Activated CD4-positive, alpha-beta memory T cell treated with anti-CD3 and anti-CD28 coated beads for 36 hours (primary cell): Measurements from ENCODE around the gene EPN1. TPM values are rescaled to one million over a fixed set of nuclear protein-coding genes. Genes with fewer than 3 reads are reported as not detected.

Experiments
- CTCF ChIA-PET: fragments of 350-600 bp; sonication (Branson Sonifier 250); formaldehyde crosslinking; loops from one replicate; lab custom pipeline; 2021; ENCODE audit warnings: antibody characterized with exemption, inconsistent platforms; lab: Charles Lee
- POLR2A ChIA-PET: fragments of 350-600 bp; sonication (Branson Sonifier 250); formaldehyde crosslinking; loops from one replicate; lab custom pipeline; 2021; ENCODE audit warnings: antibody characterized with exemption; lab: Charles Lee
- DNase-seq: peaks from one replicate; pipeline ENCODE4 v3.0.0-alpha.2; 2020
- H3K27ac Mint-ChIP-seq: one replicate; pipeline ENCODE4 v1.8.0; 2021; ENCODE audit warnings: mixed read lengths
- H3K27me3 Mint-ChIP-seq: one replicate; pipeline ENCODE4 v1.8.0; 2021; ENCODE audit warnings: mixed read lengths
- H3K36me3 Mint-ChIP-seq: one replicate; pipeline ENCODE4 v1.8.0; 2021; ENCODE audit warnings: mixed read lengths
- H3K4me1 Mint-ChIP-seq: one replicate; pipeline ENCODE4 v1.8.0; 2021; ENCODE audit warnings: low read depth, mixed read lengths
- H3K4me3 Mint-ChIP-seq: one replicate; pipeline ENCODE4 v1.8.0; 2021; ENCODE audit warnings: mild to moderate bottlenecking, mixed read lengths
- H3K9me3 Mint-ChIP-seq: one replicate; pipeline ENCODE4 v1.8.0; 2021; ENCODE audit warnings: mixed read lengths
- intact Hi-C: fragments of 100-400 bp; cut with micrococcal nuclease; formaldehyde crosslinking; loops from one replicate; pipeline ENCODE4 v1.15.1; 2023
- total RNA-seq, 2 experiments: library from RNA; stranded (reverse); gene quantifications; one replicate each; pipeline ENCODE4 v1.2.3, GENCODE V29; 2021

EPN1 gene
- total RNA-seq, 2 experiments from 2014 or later = 36.0 to 36.1 TPM

DNA sequence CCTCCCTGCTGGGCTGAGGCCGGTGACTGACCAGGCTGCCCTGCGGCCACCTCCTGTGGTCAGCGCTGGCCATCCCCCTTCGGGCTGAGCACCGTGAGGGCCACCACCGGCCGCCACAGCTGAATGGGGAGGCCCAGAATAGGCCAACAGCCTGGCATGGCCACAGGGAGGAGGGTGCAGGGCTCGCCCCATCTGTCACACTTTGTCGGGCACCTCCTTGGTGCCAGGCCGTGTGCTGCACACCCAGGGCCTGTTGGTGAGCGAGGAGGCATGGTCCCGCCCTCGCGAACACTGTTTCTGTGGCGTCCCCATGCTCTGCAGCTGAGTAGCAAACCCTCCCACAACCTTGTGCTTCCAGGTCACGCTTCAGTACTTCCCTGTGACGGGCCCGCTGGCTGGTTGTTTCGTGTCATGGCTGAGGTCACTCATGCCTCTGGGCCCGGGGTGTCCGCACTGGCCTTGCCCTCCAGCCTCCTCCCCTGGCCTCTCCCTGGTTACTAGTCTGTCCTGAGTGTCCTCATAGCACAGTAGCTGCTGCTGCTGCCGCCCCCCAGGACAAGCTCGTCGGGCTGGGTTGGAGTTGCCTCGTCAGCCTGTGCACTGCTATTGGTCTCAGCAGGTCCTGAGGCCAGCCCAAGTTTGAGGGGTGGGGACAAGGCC is 15.2 kb downstream of the EPN1 start:
- ChIA-PET CTCF (no interaction called here), POLR2A (no interaction called here)
- no peak for DNase-seq
- Mint-ChIP-seq H3K27me3 (no peaks in the 10 kb centered on the region), H3K4me1 (no peaks in the 10 kb centered on the region), H3K36me3 (peaks cover 15% of the 10 kb centered on the region), H3K27ac (no peak overlapping the region), H3K4me3 (no peak overlapping the region), H3K9me3 (no peaks in the 10 kb centered on the region)
- intact Hi-C loops = no loop called here

- intact Hi-C loops = no loop called here
- Mint-ChIP-seq H3K9me3 (no peaks in the 10 kb centered on the region), H3K4me3 (no peak overlapping the region), H3K27me3 (no peaks in the 10 kb centered on the region), H3K27ac (no peak overlapping the region), H3K4me1 (no peaks in the 10 kb centered on the region), H3K36me3 (peaks cover 14% of the 10 kb centered on the region)
- ChIA-PET POLR2A (no interaction called here), CTCF (no interaction called here)
- no peak for DNase-seq
These were observed 15.9 kb downstream of the EPN1 start for GRCh38 chr19:55690769-55691545.

GRCh38 chr19:55691561-55692481 is 16.8 kb downstream of the EPN1 start:
- Mint-ChIP-seq H3K27ac (no peak overlapping the region), H3K4me3 (no peak overlapping the region), H3K27me3 (no peaks in the 10 kb centered on the region), H3K36me3 (peaks cover 11% of the 10 kb centered on the region), H3K9me3 (no peaks in the 10 kb centered on the region), H3K4me1 (no peaks in the 10 kb centered on the region)
- DNase-seq = no peak
- CTCF ChIA-PET = no interaction called here
- intact Hi-C loops = no loop called here
- POLR2A ChIA-PET = no interaction called here

DNA sequence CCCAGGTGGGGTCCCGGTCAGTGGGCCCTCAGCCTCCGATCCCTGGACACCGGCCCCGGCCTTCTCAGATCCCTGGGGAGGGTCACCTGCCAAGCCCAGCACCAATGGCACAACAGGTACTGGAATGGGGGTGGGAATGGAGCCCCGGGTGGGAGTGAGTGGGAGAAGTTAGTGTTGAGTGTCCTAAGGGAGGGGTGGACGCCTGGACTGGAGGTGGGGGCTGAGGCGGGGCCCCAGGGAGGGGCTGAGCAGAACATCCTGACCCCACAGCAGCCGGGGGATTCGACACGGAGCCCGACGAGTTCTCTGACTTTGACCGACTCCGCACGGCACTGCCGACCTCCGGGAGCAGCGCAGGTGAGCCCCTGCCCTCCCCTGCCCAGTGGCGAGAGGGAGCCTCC is 17.7 kb downstream of the EPN1 start:
- no peaks in the 10 kb centered on the region for H3K9me3 Mint-ChIP-seq
- ChIA-PET CTCF (no interaction called here), POLR2A (no interaction called here)
- no peak overlapping the region for H3K27ac Mint-ChIP-seq
- intact Hi-C loops = no loop called here
- no peaks in the 10 kb centered on the region for H3K4me1 Mint-ChIP-seq
- no peaks in the 10 kb centered on the region for H3K27me3 Mint-ChIP-seq
- DNase-seq = no peak
- peaks cover 16% of the 10 kb centered on the region for H3K36me3 Mint-ChIP-seq
- H3K4me3 Mint-ChIP-seq = no peak overlapping the region

DNA sequence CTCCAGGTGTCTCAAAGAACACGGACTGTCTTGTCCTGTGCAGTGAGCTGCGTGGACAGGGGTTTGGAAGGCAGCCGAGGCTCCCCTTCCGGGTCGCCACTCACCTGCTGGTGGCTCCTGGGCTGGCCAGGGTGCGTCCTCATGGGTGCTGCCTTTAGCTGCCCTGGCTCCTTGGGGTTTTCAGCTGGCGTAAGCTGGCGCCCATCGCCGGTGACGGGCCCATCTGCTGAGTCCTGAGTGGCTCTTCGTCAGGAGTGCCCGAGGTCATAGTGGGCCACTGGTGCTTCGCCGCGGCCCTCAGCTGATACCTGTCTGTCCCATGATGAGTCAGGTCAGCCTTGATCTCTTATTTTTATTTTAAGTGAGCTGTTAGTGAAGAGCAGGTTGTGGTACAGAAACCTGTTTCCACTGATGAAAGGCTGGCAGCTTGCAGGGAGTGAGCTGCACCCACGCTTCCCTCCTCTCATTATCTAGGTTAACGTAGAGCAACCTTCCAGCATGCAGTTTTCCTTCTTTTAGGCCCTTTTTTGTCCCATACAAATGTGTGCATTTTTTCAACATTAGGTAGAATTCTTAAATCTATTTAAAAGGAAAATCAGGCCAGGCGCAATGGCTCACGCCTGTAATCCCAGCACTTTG is 18.4 kb downstream of the EPN1 start:
- intact Hi-C loops = no loop called here
- Mint-ChIP-seq H3K4me3 (no peak overlapping the region), H3K27ac (no peak overlapping the region), H3K27me3 (no peaks in the 10 kb centered on the region), H3K4me1 (no peaks in the 10 kb centered on the region), H3K36me3 (peaks cover 18% of the 10 kb centered on the region), H3K9me3 (no peaks in the 10 kb centered on the region)
- ChIA-PET POLR2A (no interaction called here), CTCF (no interaction called here)
- no peak for DNase-seq

- no peaks in the 10 kb centered on the region for H3K27me3 Mint-ChIP-seq
- peaks cover 20% of the 10 kb centered on the region for H3K36me3 Mint-ChIP-seq
- H3K4me3 Mint-ChIP-seq = no peak overlapping the region
- H3K4me1 Mint-ChIP-seq = no peaks in the 10 kb centered on the region
- no peak overlapping the region for H3K27ac Mint-ChIP-seq
- ChIA-PET POLR2A (no interaction called here), CTCF (no interaction called here)
- DNase-seq = no peak
- H3K9me3 Mint-ChIP-seq = no peaks in the 10 kb centered on the region
- intact Hi-C loops = no loop called here
These were observed 19.2 kb downstream of the EPN1 start for GRCh38 chr19:55694241-55694655.

DNA sequence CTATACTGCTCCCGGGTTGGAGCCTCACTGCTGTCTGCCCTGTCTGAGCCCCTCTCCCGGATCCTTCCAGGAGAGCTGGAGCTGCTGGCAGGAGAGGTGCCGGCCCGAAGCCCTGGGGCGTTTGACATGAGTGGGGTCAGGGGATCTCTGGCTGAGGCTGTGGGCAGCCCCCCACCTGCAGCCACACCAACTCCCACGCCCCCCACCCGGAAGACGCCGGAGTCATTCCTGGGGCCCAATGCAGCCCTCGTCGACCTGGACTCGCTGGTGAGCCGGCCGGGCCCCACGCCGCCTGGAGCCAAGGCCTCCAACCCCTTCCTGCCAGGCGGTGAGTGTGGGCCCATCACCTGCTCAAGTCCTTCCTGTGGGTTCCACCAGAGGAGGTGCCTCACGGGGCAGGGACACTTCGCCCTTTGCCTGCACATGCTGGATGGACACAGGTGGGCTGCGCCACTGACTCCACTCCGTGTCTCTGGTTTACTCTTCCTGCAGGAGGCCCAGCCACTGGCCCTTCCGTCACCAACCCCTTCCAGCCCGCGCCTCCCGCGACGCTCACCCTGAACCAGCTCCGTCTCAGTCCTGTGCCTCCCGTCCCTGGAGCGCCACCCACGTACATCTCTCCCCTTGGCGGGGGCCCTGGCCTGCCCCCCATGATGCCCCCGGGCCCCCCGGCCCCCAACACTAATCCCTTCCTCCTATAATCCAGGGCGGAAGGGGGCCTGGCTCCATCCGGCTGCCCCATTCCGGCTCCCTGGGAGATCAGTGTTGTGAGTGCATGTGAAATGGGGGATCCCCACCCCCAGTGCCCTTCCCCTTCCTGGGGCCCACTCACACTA is 19.8 kb downstream of the EPN1 start:
- no peaks in the 10 kb centered on the region for H3K4me1 Mint-ChIP-seq
- peaks cover 17% of the 10 kb centered on the region for H3K36me3 Mint-ChIP-seq
- ChIA-PET CTCF (no interaction called here), POLR2A (no interaction called here)
- H3K9me3 Mint-ChIP-seq = no peaks in the 10 kb centered on the region
- no peak overlapping the region for H3K4me3 Mint-ChIP-seq
- intact Hi-C loops = no loop called here
- DNase-seq = no peak
- H3K27ac Mint-ChIP-seq = no peak overlapping the region
- no peaks in the 10 kb centered on the region for H3K27me3 Mint-ChIP-seq

GRCh38 chr19:55695511-55696290 is 20.7 kb downstream of the EPN1 start:
- intact Hi-C loops = no loop called here
- Mint-ChIP-seq H3K4me3 (no peak overlapping the region), H3K27me3 (no peaks in the 10 kb centered on the region), H3K36me3 (peaks cover 19% of the 10 kb centered on the region), H3K4me1 (no peaks in the 10 kb centered on the region), H3K27ac (no peak overlapping the region), H3K9me3 (no peaks in the 10 kb centered on the region)
- no peak for DNase-seq
- ChIA-PET CTCF (no interaction called here), POLR2A (no interaction called here)

DNA sequence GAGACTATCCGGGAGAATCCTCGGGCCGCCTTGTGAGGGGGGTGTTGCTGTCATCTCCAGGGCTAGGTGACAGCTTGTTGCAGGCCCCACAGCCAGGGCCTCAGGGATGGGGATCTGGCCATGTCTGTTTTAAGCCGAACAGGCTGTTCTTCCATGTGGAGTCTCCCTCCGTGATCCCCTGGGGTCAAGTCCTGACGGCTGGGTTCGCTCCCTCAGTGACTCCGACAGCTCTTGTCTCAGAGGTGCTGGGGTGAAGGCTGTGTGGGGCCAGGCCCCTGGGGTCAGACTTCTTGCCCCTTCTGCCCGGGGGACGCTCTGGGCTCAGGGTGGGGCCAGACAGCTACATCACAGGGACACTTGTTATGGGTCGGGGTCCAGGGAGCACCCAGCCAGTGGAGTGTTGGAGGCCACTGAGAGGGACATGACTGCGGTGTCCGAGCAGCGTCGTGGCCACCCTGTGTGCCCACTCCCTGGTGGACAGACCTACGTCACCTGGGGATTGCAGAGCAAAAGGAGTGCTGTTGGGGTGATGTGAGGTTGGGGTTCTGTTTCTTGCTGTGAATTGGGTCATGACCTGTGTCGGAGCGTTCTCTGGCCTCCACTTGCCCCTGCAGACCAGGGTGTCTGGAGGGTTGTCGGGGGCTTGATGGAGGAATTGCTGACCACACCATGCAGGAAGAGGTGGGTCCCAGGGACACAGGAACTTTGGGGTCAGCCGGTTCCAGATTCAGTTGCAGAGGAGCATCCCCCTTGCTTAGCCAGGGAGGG is 21.5 kb downstream of the EPN1 start:
- no peaks in the 10 kb centered on the region for H3K4me1 Mint-ChIP-seq
- ChIA-PET CTCF (no interaction called here), POLR2A (no interaction called here)
- intact Hi-C loops = no loop called here
- no peak overlapping the region for H3K27ac Mint-ChIP-seq
- no peaks in the 10 kb centered on the region for H3K9me3 Mint-ChIP-seq
- DNase-seq = no peak
- H3K4me3 Mint-ChIP-seq = no peak overlapping the region
- peaks cover 19% of the 10 kb centered on the region for H3K36me3 Mint-ChIP-seq
- H3K27me3 Mint-ChIP-seq = no peaks in the 10 kb centered on the region

DNA sequence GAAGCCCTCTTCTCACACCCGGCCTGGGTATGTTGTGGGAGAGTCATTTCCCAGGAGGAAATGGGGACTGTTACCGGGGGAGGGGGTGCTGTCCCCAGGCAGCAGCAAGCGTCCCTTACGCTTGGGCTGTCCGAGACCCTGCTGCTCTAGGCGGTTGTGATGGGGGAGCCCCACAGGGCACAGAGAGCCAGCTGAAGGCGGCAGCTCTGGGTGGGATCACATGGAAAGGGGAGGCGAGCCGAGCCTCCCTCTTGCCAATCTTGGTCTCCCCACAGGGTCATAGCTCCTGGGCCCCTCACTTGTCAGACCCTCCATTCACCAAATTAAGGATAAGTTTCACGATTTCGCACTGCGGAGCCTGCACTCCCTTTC is 22.0 kb downstream of the EPN1 start:
- ChIA-PET CTCF (no interaction called here), POLR2A (no interaction called here)
- Mint-ChIP-seq H3K36me3 (peaks cover 19% of the 10 kb centered on the region), H3K4me3 (no peak overlapping the region), H3K27ac (no peak overlapping the region), H3K27me3 (no peaks in the 10 kb centered on the region), H3K9me3 (no peaks in the 10 kb centered on the region), H3K4me1 (no peaks in the 10 kb centered on the region)
- DNase-seq = no peak
- intact Hi-C loops = no loop called here
